Measurements from ENCODE around the gene OR2A12. TPM values are rescaled to one million over a fixed set of nuclear protein-coding genes. Genes with fewer than 3 reads are reported as not detected.
A peak's percentile ranks its signal among the peaks of the same experiment; 100 is the strongest.

OR2A12 gene
- total RNA-seq, 8 experiments from 2014 or later = 0.04 to 0.19 (median 0.09) TPM; not detected in 5

DNA sequence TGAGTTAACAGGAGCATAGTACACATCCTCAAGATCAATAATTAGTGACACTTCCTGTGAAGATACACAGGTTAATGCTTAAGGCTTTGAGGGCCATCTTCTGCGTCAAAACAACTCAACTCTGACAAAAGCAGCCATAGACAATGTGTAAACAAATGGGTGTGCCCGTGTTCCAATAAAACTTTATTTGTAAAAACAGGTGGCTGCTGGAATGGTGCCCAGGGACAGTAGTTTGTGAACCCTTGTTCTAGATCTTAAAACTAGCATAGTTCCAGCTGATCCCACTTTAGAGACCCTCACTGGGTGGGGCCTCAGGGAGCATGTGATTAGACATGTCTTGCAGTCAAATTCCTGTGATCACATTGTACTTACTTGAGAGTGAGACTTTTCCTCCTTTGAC is 44.7 kb downstream of the OR2A12 start:
- H3K4me1 ChIP-seq (replicated peaks in 1 of 2) = no peaks in the 10 kb centered on the region
- no peak for ATAC-seq (replicated peaks in 6 of 8)
- in situ Hi-C loops (cut with MboI; ENCODE audit: low pct_unique_long_range_greater_than_20kb in 2 of 9, low sequenced_read_pairs in 9 of 9, unreplicated experiment in 9 of 9) = no loop called here
- H3K4me3 ChIP-seq = no peak overlapping the region
- H3K27ac ChIP-seq = no peak overlapping the region
- 17 to 89% (median 67%) methylated on average over 1 to 2 of the region's 2 CpGs; no CpG with 5 or more reads in 2 of the 10 experiments for WGBS, 10 experiments

DNA sequence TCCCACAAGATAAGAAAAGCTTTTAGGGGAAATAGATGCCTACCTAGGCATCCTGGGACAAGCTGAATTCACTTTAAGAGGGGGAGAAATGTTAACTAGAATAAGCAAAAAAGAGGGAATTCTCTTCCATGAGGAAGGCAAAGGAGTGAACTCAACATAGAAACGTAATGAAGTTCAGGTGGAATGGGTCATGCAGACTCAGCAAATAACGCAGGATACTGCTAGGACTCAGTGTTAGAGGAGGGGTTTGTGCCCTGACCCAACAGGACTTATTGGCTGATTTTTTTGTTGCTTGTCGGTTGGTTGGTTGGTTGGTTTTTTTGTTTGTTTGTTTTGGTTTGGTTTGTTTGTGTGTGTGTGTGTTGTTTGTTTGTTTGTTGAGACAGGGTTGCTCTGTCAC is 46.2 kb downstream of the OR2A12 start:
- Histone ChIP-seq H3K27ac (no peak overlapping the region), H3K4me3 (no peak overlapping the region), H3K4me1 (replicated peaks in 1 of 2) (no peaks in the 10 kb centered on the region)
- ATAC-seq (replicated peaks in 6 of 8) = no peak
- WGBS, 10 experiments = 0 to 100% (median 54%) methylated on average over 1 to 3 of the region's 3 CpGs; no CpG with 5 or more reads in 1 of the 10 experiments
- in situ Hi-C loops (cut with MboI; ENCODE audit: low pct_unique_long_range_greater_than_20kb in 2 of 9, low sequenced_read_pairs in 9 of 9, unreplicated experiment in 9 of 9) = no loop called here

DNA sequence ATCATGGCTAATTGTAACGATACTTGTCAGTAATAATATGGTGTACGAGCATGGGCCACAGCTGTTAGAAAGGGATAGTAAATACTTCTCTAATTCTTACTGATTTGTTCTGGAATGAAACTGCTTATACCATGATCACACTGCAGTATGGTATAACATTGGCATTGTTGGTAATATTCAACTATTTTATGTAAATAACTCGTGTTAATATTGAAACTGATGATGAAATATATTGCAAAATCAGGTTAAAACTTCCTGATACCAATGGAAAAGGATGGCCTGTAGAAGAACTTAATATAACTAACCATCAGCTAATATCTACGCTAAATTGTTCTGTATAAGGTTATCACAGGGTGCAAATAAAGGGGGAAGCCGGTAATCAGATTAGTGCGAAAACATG is 47.2 kb downstream of the OR2A12 start:
- no peak overlapping the region for H3K4me3 ChIP-seq
- no peak overlapping the region for H3K27ac ChIP-seq
- no peak for ATAC-seq (replicated peaks in 6 of 8)
- H3K4me1 ChIP-seq (replicated peaks in 1 of 2) = no peaks in the 10 kb centered on the region
- 32 to 100% (median 60%) methylated on average over 2 to 6 of the region's 6 CpGs for WGBS, 10 experiments
- in situ Hi-C loops (cut with MboI; ENCODE audit: low pct_unique_long_range_greater_than_20kb in 2 of 9, low sequenced_read_pairs in 9 of 9, unreplicated experiment in 9 of 9) = no loop called here

DNA sequence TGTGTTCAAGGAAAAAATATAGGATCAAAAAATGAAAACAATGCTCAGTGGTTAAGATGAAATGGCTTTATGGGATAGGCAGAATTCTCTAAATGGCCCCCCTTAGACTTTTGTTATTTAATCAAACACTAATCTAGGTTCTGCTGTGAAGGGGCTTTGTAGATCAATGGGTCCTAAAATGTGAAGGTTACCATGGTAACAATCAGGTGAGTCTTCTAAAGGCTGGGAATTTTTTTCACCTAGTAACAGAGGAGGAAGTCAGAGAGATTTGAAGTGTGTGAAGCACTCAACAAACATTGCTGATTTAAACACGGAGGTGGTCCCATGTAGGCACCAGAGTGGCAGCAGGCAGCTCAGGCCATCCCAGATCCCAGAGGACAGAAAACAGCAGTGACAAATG is 48.0 kb downstream of the OR2A12 start:
- 0 to 100% (median 72%) methylated on average over 1 of the region's 1 CpG; no CpG with 5 or more reads in 2 of the 10 experiments for WGBS, 10 experiments
- in situ Hi-C loops (cut with MboI; ENCODE audit: low pct_unique_long_range_greater_than_20kb in 2 of 9, low sequenced_read_pairs in 9 of 9, unreplicated experiment in 9 of 9) = no loop called here
- Histone ChIP-seq H3K27ac (no peak overlapping the region), H3K4me1 (replicated peaks in 1 of 2) (no peaks in the 10 kb centered on the region), H3K4me3 (no peak overlapping the region)
- no peak for ATAC-seq (replicated peaks in 6 of 8)

DNA sequence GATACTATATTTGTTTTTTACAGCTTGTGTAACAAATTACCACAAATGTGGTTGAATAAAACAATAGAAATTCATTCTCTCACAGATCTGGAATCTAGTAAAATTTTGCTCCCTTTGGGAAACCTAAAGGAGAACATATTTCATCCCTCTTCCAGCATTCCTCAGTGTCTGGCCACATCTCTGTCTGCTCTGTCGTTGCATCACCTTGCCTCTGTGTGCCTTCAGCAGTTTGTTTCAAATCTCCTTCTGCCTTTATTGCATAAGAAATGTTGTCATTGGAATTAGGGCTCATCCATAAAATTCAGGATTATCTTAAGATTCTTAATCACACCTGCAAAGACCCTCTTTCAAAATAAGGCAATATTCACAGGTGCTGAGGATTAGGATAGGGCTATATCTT is 51.4 kb downstream of the OR2A12 start:
- Histone ChIP-seq H3K4me1 (replicated peaks in 1 of 2) (no peaks in the 10 kb centered on the region), H3K27ac (no peak overlapping the region), H3K4me3 (no peak overlapping the region)
- no peak for ATAC-seq (replicated peaks in 6 of 8)
- in situ Hi-C loops (cut with MboI; ENCODE audit: low pct_unique_long_range_greater_than_20kb in 2 of 9, low sequenced_read_pairs in 9 of 9, unreplicated experiment in 9 of 9) = no loop called here
- 20 to 43% (median 25%) methylated on average over 1 of the region's 1 CpG; no CpG with 5 or more reads in 7 of the 10 experiments for WGBS, 10 experiments

DNA sequence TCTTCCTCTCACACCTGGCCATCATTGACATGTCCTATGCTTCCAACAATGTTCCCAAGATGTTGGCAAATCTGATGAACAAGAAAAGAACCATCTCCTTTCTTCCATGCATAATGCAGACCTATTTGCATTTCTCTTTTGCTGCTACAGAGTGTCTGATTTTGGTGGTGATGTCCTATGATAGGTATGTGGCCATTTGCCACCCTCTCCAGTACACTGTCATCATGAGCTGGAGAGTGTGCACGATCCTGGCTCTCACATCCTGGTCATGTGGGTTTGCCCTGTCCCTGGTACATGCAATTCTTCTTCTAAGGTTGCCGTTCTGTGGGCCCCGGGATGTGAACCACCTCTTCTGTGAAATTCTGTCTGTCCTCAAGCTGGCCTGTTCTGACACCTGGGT is 56.1 kb downstream of the OR2A12 start:
- ATAC-seq (replicated peaks in 6 of 8) = peak in 1 of 8 experiments; percentile 80
- 0 to 100% (median 21%) methylated on average over 1 to 2 of the region's 3 CpGs; no CpG with 5 or more reads in 6 of the 10 experiments for WGBS, 10 experiments
- H3K4me3 ChIP-seq = no peak overlapping the region
- in situ Hi-C loops (cut with MboI; ENCODE audit: low pct_unique_long_range_greater_than_20kb in 2 of 9, low sequenced_read_pairs in 9 of 9, unreplicated experiment in 9 of 9) = no loop called here
- H3K4me1 ChIP-seq (replicated peaks in 1 of 2) = no peaks in the 10 kb centered on the region
- H3K27ac ChIP-seq = no peak overlapping the region

DNA sequence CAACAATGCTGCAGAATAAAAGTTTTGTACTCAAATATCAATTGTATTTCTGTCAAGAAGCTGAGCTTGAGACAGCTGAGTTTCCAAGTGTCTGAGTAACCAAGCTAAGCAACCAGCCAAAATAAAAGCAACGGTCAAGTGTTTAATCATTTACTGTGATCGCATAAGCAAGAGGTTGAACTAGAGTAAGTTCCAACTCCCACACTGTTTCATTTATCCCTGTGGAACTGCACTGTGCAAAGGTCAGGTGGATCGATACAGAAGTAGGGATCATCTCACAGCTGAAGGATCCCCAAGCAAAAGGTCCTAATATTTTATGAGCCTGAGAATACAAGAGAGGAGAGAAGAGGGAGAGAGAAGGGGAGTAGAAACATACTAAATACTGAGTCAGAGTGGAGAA is 58.3 kb downstream of the OR2A12 start:
- Histone ChIP-seq H3K27ac (no peak overlapping the region), H3K4me3 (no peak overlapping the region), H3K4me1 (replicated peaks in 1 of 2) (no peaks in the 10 kb centered on the region)
- WGBS, 10 experiments = 0 to 100% (median 79%) methylated on average over 1 to 3 of the region's 3 CpGs; no CpG with 5 or more reads in 1 of the 10 experiments
- no peak for ATAC-seq (replicated peaks in 6 of 8)
- in situ Hi-C loops (cut with MboI; ENCODE audit: low pct_unique_long_range_greater_than_20kb in 2 of 9, low sequenced_read_pairs in 9 of 9, unreplicated experiment in 9 of 9) = no loop called here

DNA sequence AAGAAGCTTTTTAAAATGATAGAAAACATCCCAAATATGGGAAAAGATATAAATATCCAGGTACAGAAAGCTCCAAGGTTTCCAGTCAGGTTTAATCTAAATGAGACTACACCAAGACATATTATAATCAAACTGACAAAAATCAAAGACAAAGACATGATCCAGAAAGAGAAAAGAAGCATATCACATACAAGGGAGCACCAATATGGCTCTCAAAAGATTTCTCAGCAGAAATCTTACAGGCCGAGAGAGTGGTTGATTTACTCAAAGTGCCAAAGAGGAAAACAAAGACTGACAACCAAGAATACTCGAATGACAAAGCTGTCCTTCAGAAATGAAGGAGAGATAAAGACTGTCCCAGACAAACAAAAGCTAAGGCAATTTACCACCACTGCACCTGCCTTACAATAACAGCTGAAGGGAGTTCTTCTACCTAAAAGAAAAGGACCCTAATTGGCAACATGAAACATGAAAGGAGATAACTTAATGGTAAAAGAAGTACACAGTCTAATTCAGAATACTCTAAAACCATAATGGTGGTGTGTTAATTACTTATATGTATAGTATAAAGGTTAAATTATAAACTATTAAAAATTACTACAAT is 62.2 kb downstream of the OR2A12 start:
- Histone ChIP-seq H3K27ac (no peak overlapping the region), H3K4me3 (no peak overlapping the region), H3K4me1 (replicated peaks in 1 of 2) (no peaks in the 10 kb centered on the region)
- ATAC-seq (replicated peaks in 6 of 8) = no peak
- in situ Hi-C loops (cut with MboI; ENCODE audit: low pct_unique_long_range_greater_than_20kb in 2 of 9, low sequenced_read_pairs in 9 of 9, unreplicated experiment in 9 of 9) = no loop called here
- 17 to 73% (median 48%) methylated on average over 1 to 2 of the region's 2 CpGs; no CpG with 5 or more reads in 1 of the 10 experiments for WGBS, 10 experiments

Other genes starting within 250 kb of the OR2A12 start
- gene TCAF1, start 184.1 kb upstream of the OR2A12 start, total RNA-seq = 100 to 1,000 TPM in 2 of 8 experiments, 10 to 100 TPM in 6; 18.3 to 123 (median 83.9) TPM
- under 1 TPM in 4 of 8 experiments, not detected in 4; 0.17 to 0.52 (median 0.35) TPM for gene OR2F2, start 151.0 kb upstream of the OR2A12 start, total RNA-seq
- under 1 TPM in 5 of 8 experiments, not detected in 3; 0.05 to 0.76 (median 0.22) TPM for gene OR2F1, start 131.4 kb upstream of the OR2A12 start, total RNA-seq
- gene OR6B1, start 86.0 kb upstream of the OR2A12 start, total RNA-seq = under 1 TPM in 5 of 8 experiments, not detected in 3; 0.08 to 0.38 (median 0.10) TPM
- under 1 TPM in 5 of 8 experiments, not detected in 3; 0.09 to 0.57 (median 0.14) TPM for gene OR2A5, start 37.3 kb upstream of the OR2A12 start, total RNA-seq
- under 1 TPM in 1 of 8 experiments, not detected in 7; 0.62 TPM for gene OR2A25, start 16.5 kb upstream of the OR2A12 start, total RNA-seq
- gene OR2A2, start 23.3 kb downstream of the OR2A12 start, total RNA-seq = not detected
- gene OR2A14, start 36.9 kb downstream of the OR2A12 start, total RNA-seq = under 1 TPM in 1 of 8 experiments, not detected in 7; 0.08 TPM
- gene CTAGE4, start 97.2 kb downstream of the OR2A12 start, total RNA-seq = 1 to 10 TPM in 1 of 8 experiments, under 1 TPM in 4, not detected in 3; 0.18 to 1.2 (median 0.25) TPM
- 1 to 10 TPM in 1 of 8 experiments, under 1 TPM in 3, not detected in 4; 0.18 to 1.2 (median 0.26) TPM for gene ARHGEF35, start 109.6 kb downstream of the OR2A12 start, total RNA-seq
- under 1 TPM in 4 of 8 experiments, not detected in 4; 0.10 to 0.52 (median 0.27) TPM for gene OR2A42, start 153.3 kb downstream of the OR2A12 start, total RNA-seq
- gene OR2A7, start 178.5 kb downstream of the OR2A12 start, total RNA-seq = 1 to 10 TPM in 1 of 8 experiments, under 1 TPM in 5, not detected in 2; 0.11 to 2.3 (median 0.38) TPM
- under 1 TPM in 3 of 8 experiments, not detected in 5; 0.29 to 0.38 (median 0.36) TPM for gene CTAGE8, start 183.0 kb downstream of the OR2A12 start, total RNA-seq
- gene OR2A1, start 226.1 kb downstream of the OR2A12 start, total RNA-seq = under 1 TPM in 7 of 8 experiments, not detected in 1; under 0.01 to 0.62 (median 0.17) TPM